SK-N-SH (cell line): Measurements from ENCODE around the gene ISX. TPM values are rescaled to one million over a fixed set of nuclear protein-coding genes. Genes with fewer than 3 reads are reported as not detected.

Experiments
- CTCF ChIA-PET: fragments of 300-600, 350-600 bp; formaldehyde crosslinking; extraction: SDS; loops from one replicate; lab custom pipeline; 2021; lab: Yijun Ruan, JAX
- POLR2A ChIA-PET: fragments of 350-600 bp; sonication (Branson Sonifier 250); formaldehyde crosslinking; extraction: SDS; loops from one replicate; lab custom pipeline; 2020; ENCODE audit warnings: antibody characterized with exemption, inconsistent platforms; lab: Yijun Ruan, JAX
- DNase-seq: peaks from one replicate; pipeline ENCODE4 v3.0.0; 2012
- H2AFZ ChIP-seq: fragments of 200-600 bp; sonication (generic); 2 replicates; pipeline ENCODE4 v1.8.1; 2016; ENCODE audit warnings: antibody characterized with exemption, mild to moderate bottlenecking, low read depth
- H3F3A ChIP-seq: fragments of 200-600 bp; sonication (generic); replicated peaks from 2 replicates; pipeline ENCODE3; 2016; ENCODE audit warnings: antibody characterized with exemption, mild to moderate bottlenecking; ENCODE audit not compliant: insufficient read depth
- H3K27ac ChIP-seq, 2 experiments: fragments of 200-500 bp in 1 of 2; fragments of 200-600 bp in 1 of 2; sonication (Bioruptor generic) in 1 of 2; sonication (generic), shearing (Covaris generic) in 1 of 2; 2 replicates each; pipeline versions ENCODE4 v1.5.1 to v1.6.1; 2014 to 2016; ENCODE audit warnings: low read depth in 2 of 2, inconsistent platforms in 1 of 2, low read length in 1 of 2, mild to moderate bottlenecking in 1 of 2, mixed read lengths in 1 of 2
- H3K27me3 ChIP-seq: fragments of 200-600 bp; sonication (generic), shearing (Covaris generic); 2 replicates; pipeline ENCODE4 v1.6.1; 2016; ENCODE audit warnings: mixed run types; ENCODE audit not compliant: insufficient read depth
- H3K36me3 ChIP-seq, 2 experiments: fragments of 200-500 bp in 1 of 2; fragments of 200-600 bp in 1 of 2; sonication (Bioruptor generic) in 1 of 2; sonication (generic) in 1 of 2; replicated peaks in 1 of 2; 2 replicates each; pipeline versions ENCODE3 to v1.5.1; 2014 to 2016; ENCODE audit warnings: low read length in 1 of 2, mild to moderate bottlenecking in 1 of 2; ENCODE audit not compliant: insufficient read depth in 2 of 2, control insufficient read depth in 1 of 2
- H3K4me1 ChIP-seq, 2 experiments: fragments of 200-500 bp in 1 of 2; fragments of 200-600 bp in 1 of 2; sonication (Bioruptor generic) in 1 of 2; sonication (generic), shearing (Covaris generic) in 1 of 2; 2 replicates each; pipeline versions ENCODE4 v1.5.1 to v1.6.1; 2014 to 2016; ENCODE audit warnings: low read depth in 1 of 2, low read length in 1 of 2, mixed run types in 1 of 2; ENCODE audit not compliant: insufficient read depth in 2 of 2, control insufficient read depth in 1 of 2
- H3K4me2 ChIP-seq: fragments of 200-600 bp; sonication (generic), shearing (Covaris generic); 2 replicates; pipeline ENCODE4 v1.6.1; 2017; ENCODE audit warnings: mixed run types
- H3K4me3 ChIP-seq, 2 experiments: fragments of 200-500 bp in 1 of 2; fragments of 200-600 bp in 1 of 2; sonication (Bioruptor generic) in 1 of 2; sonication (generic), shearing (Covaris generic) in 1 of 2; 2 replicates each; pipeline versions ENCODE4 v1.5.1 to v1.8.1; 2014 to 2016; ENCODE audit warnings: low read depth in 2 of 2, inconsistent platforms in 1 of 2, low read length in 1 of 2, mild to moderate bottlenecking in 1 of 2, mixed read lengths in 1 of 2, moderate library complexity in 1 of 2
- H3K79me2 ChIP-seq: fragments of 200-600 bp; sonication (generic); 2 replicates; pipeline ENCODE4 v1.8.1; 2017; ENCODE audit warnings: mild to moderate bottlenecking; ENCODE audit not compliant: insufficient read depth
- H3K9ac ChIP-seq: fragments of 200-600 bp; sonication (generic); 2 replicates; pipeline ENCODE4 v1.6.1; 2017; ENCODE audit warnings: mixed run types
- H3K9me2 ChIP-seq: fragments of 200-600 bp; sonication (generic); 2 replicates; pipeline ENCODE4 v1.6.1; 2017; ENCODE audit warnings: mixed run types
- H3K9me3 ChIP-seq: fragments of 200-600 bp; sonication (generic); 2 replicates; pipeline ENCODE4 v1.6.1; 2017; ENCODE audit warnings: mixed run types, mild to moderate bottlenecking, moderate library complexity
- H4K20me1 ChIP-seq: fragments of 200-600 bp; sonication (generic); 2 replicates; pipeline ENCODE4 v1.6.1; 2017; ENCODE audit warnings: mild to moderate bottlenecking, mixed run types; ENCODE audit not compliant: insufficient read depth
- CHD2 ChIP-seq: fragments of 150-350 bp; IDR thresholded peaks from 2 replicates; pipeline ENCODE4 v1.6.1; 2018; ENCODE audit warnings: low read length; ENCODE audit not compliant: partially characterized antibody
- ELF1 ChIP-seq: IDR thresholded peaks from 2 replicates; pipeline ENCODE4 v1.4.0; 2012
- EP300 ChIP-seq, 2 experiments: IDR thresholded peaks; 2 replicates each; pipeline versions ENCODE4 v1.4.0 to v1.6.1; 2012; ENCODE audit warnings: borderline replicate concordance in 1 of 2, low read depth in 1 of 2, low read length in 1 of 2
- EZH2phosphoT487 ChIP-seq: fragments of 200-600 bp; sonication (generic); IDR thresholded peaks from 2 replicates; pipeline ENCODE4 v1.6.1; 2017; ENCODE audit warnings: low read depth, mixed run types, mild to moderate bottlenecking, antibody characterized with exemption, moderate library complexity, borderline replicate concordance
- FOSL2 ChIP-seq: IDR thresholded peaks from 2 replicates; pipeline ENCODE4 v1.4.0; 2012; ENCODE audit warnings: low read depth, mild to moderate bottlenecking, moderate library complexity, borderline replicate concordance
- FOXJ3 ChIP-seq: sonication (generic); formaldehyde crosslinking; IDR thresholded peaks from 2 replicates; pipeline ENCODE4 v1.5.1; 2020; ENCODE audit warnings: mild to moderate bottlenecking, missing genetic modification reagents
- FOXM1 ChIP-seq: IDR thresholded peaks from 2 replicates; pipeline ENCODE4 v1.4.0; 2012; ENCODE audit warnings: low read depth, mild to moderate bottlenecking
- GABPA ChIP-seq: IDR thresholded peaks from 2 replicates; pipeline ENCODE4 v1.4.0; 2012; ENCODE audit warnings: low read depth, mild to moderate bottlenecking
- JUND ChIP-seq: IDR thresholded peaks from 2 replicates; pipeline ENCODE4 v1.4.0; 2012
- MXI1 ChIP-seq: IDR thresholded peaks from 2 replicates; pipeline ENCODE4 v1.6.1; 2012; ENCODE audit warnings: mild to moderate bottlenecking, low read depth, low read length, improper control_type of control experiment
- NRF1 ChIP-seq: IDR thresholded peaks from 2 replicates; pipeline ENCODE4 v1.6.1; 2012; ENCODE audit warnings: low read depth, mild to moderate bottlenecking, low read length
- RCOR1 ChIP-seq: fragments of 150-350 bp; IDR thresholded peaks from 2 replicates; pipeline ENCODE4 v1.6.1; 2017; ENCODE audit warnings: antibody characterized with exemption, low read length
- RFX5 ChIP-seq: IDR thresholded peaks from 2 replicates; pipeline ENCODE4 v1.6.1; 2012; ENCODE audit warnings: mild to moderate bottlenecking, improper control_type of control experiment, low read length
- RXRA ChIP-seq: IDR thresholded peaks from 2 replicates; pipeline ENCODE4 v1.4.0; 2012; ENCODE audit warnings: low read depth, mild to moderate bottlenecking, borderline replicate concordance
- SIN3A ChIP-seq: IDR thresholded peaks from 2 replicates; pipeline ENCODE4 v1.6.1; 2012; ENCODE audit warnings: low read depth, mild to moderate bottlenecking, low read length, moderate library complexity, borderline replicate concordance
- SMC3 ChIP-seq: IDR thresholded peaks from 2 replicates; pipeline ENCODE4 v1.6.1; 2012; ENCODE audit warnings: low read depth, low read length, improper control_type of control experiment
- TAF1 ChIP-seq: IDR thresholded peaks from 2 replicates; pipeline ENCODE4 v1.6.1; 2012; ENCODE audit warnings: low read depth, mild to moderate bottlenecking, low read length, moderate library complexity, borderline replicate concordance
- TCF12 ChIP-seq: IDR thresholded peaks from 2 replicates; pipeline ENCODE4 v1.4.0; 2012
- YY1 ChIP-seq: IDR thresholded peaks from 2 replicates; pipeline ENCODE4 v1.4.0; 2012; ENCODE audit warnings: low read depth, mild to moderate bottlenecking
- WGBS: methylation state at CpG from one replicate; pipeline ENCODE4 v1.1.6; 2017; ENCODE audit warnings: low lambda C conversion rate; 5-methylcytosine and 5-hydroxymethylcytosine counted together
- polyA plus RNA-seq, 3 experiments: library from polyadenylated mRNA; depleted of rRNA; stranded (reverse); fragments of >200 nt; gene quantifications; 2 replicates each; pipeline ENCODE4 v1.2.3, GENCODE V29; 2012
- TF ChIP-seq, protein P1 (sequence below): IDR thresholded peaks from 2 replicates; pipeline ENCODE4 v1.4.0; 2012; ENCODE audit warnings: low read depth, borderline replicate concordance

ISX gene
- polyA plus RNA-seq, 1 of the 3 experiments (the other 2 are of a cell fraction): not detected

DNA sequence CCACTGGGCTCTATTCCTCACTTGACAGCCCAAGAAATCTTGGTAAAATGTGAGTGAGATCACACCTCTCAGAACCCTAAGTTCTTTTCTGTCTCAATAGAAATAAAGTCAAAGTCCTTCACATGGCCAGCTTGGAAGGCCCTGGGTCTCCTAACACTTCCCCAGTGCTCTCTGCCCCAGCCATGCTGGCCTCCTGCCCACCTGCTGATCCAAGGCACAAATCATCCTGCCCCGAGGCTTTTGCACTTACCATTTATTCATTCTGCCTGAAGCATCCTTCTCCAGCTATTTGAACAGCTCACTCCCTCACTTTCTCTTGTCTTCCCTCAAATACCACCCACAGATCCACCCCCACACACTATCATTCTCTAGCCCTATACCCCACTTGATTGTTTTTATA lies 26.4 kb downstream of the ISX start:
- Histone ChIP-seq H3K4me2 (no peak overlapping the region), H3K9me2 (no peaks in the 10 kb centered on the region)
- TF ChIP-seq ELF1 (no peak), JUND (no peak), EP300 (IDR thresholded peaks at IDR 0.05; ENCODE audit: borderline replicate concordance in 1 of 2, low read depth in 1 of 2, low read length in 1 of 2) (no peak), MXI1 (no peak), EZH2phosphoT487 (no peak), TCF12 (no peak), NRF1 (no peak), RFX5 (no peak), GABPA (no peak), RCOR1 (no peak), SMC3 (no peak), FOSL2 (no peak), SIN3A (no peak), CHD2 (no peak), YY1 (no peak)
- TF ChIP-seq, all 33 proteins: peak for 0
- H3K79me2 ChIP-seq: no peaks in the 10 kb centered on the region
- H3K27me3 ChIP-seq: no peaks in the 10 kb centered on the region
- H3K4me3 ChIP-seq: no peak overlapping the region
- DNase-seq: no peak
- H3K27ac ChIP-seq: no peak overlapping the region
- no peak overlapping the region for H2AFZ ChIP-seq
- CTCF ChIA-PET: no interaction called here
- no peaks in the 10 kb centered on the region for H4K20me1 ChIP-seq
- no peaks in the 10 kb centered on the region for H3K9me3 ChIP-seq
- WGBS: 0% methylated on average over 1 of the region's 1 CpG
- H3K4me1 ChIP-seq: no peaks in the 10 kb centered on the region
- no peaks in the 10 kb centered on the region for H3K36me3 ChIP-seq
- H3F3A ChIP-seq: no peaks in the 10 kb centered on the region
- H3K9ac ChIP-seq: no peak overlapping the region
- POLR2A ChIA-PET: no interaction called here

DNA sequence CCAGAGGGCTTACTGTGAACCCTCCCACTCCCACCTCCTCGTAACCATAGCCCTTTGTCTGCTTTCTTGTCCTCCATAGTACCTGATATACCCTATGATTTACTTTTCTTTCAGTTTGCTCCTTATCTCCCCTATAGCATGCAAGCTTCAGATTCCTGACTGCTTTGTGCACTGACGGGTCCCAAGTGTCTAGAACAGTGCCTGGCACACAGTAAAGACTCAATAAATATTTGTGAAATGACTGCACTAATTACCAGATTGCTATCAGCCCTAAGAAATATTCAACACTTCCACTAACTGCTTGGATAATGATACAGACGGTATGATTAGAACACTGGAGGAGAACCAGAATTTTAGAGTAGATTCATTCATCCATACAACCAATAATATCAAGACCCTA lies 33.0 kb downstream of the ISX start:
- H3K4me3 ChIP-seq: no peak overlapping the region
- no peaks in the 10 kb centered on the region for H3F3A ChIP-seq
- CTCF ChIA-PET: no interaction called here
- no peak for DNase-seq
- H3K36me3 ChIP-seq: no peaks in the 10 kb centered on the region
- H2AFZ ChIP-seq: no peak overlapping the region
- H3K9me3 ChIP-seq: no peaks in the 10 kb centered on the region
- no peaks in the 10 kb centered on the region for H4K20me1 ChIP-seq
- H3K4me2 ChIP-seq: no peak overlapping the region
- TF ChIP-seq ELF1 (no peak), FOXJ3 (CRISPR knock-in tag) (no peak), RXRA (no peak), RFX5 (no peak), RCOR1 (no peak), TCF12 (no peak), JUND (no peak), MXI1 (no peak), TAF1 (no peak), YY1 (no peak), FOXM1 (no peak)
- TF ChIP-seq, protein P1, sequence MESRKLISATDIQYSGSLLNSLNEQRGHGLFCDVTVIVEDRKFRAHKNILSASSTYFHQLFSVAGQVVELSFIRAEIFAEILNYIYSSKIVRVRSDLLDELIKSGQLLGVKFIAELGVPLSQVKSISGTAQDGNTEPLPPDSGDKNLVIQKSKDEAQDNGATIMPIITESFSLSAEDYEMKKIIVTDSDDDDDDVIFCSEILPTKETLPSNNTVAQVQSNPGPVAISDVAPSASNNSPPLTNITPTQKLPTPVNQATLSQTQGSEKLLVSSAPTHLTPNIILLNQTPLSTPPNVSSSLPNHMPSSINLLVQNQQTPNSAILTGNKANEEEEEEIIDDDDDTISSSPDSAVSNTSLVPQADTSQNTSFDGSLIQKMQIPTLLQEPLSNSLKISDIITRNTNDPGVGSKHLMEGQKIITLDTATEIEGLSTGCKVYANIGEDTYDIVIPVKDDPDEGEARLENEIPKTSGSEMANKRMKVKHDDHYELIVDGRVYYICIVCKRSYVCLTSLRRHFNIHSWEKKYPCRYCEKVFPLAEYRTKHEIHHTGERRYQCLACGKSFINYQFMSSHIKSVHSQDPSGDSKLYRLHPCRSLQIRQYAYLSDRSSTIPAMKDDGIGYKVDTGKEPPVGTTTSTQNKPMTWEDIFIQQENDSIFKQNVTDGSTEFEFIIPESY: no peak
- 1% methylated on average over 3 of the region's 3 CpGs for WGBS
- H3K27me3 ChIP-seq: no peaks in the 10 kb centered on the region
- no peak overlapping the region for H3K9ac ChIP-seq
- no peak overlapping the region for H3K27ac ChIP-seq
- H3K4me1 ChIP-seq: no peaks in the 10 kb centered on the region
- POLR2A ChIA-PET: no interaction called here
- H3K9me2 ChIP-seq: no peaks in the 10 kb centered on the region
- H3K79me2 ChIP-seq: no peaks in the 10 kb centered on the region
